IMR-90 (cell line): ENCODE data around the gene AIMP1.
A peak's percentile ranks its signal among the peaks of the same experiment; 100 is the strongest.

ENCODE experiments used
- ELK1 ChIP-seq: fragments of 150-350 bp; IDR thresholded peaks from 2 replicates; pipeline ENCODE4 v1.6.1; 2016; ENCODE audit warnings: low read depth, mild to moderate bottlenecking, low read length, moderate library complexity, borderline replicate concordance
- MAFK ChIP-seq: IDR thresholded peaks from 2 replicates; pipeline ENCODE4 v1.6.1; 2012; ENCODE audit warnings: low read depth, low read length, improper control_type of control experiment
- POLR2A ChIP-seq: IDR thresholded peaks from 2 replicates; pipeline ENCODE4 v1.6.1; 2012; ENCODE audit warnings: mild to moderate bottlenecking, low read depth, low read length
- RFX5 ChIP-seq: IDR thresholded peaks from 2 replicates; pipeline ENCODE4 v1.8.0; 2012; ENCODE audit warnings: low read depth, mild to moderate bottlenecking, low read length, moderate library complexity
- TF ChIP-seq, protein P1 (sequence below): conservative IDR thresholded peaks from 2 replicates; pipeline ENCODE4 v1.5.1; 2012; ENCODE audit warnings: mild to moderate bottlenecking, low read depth, low read length, improper control_type of control experiment

DNA sequence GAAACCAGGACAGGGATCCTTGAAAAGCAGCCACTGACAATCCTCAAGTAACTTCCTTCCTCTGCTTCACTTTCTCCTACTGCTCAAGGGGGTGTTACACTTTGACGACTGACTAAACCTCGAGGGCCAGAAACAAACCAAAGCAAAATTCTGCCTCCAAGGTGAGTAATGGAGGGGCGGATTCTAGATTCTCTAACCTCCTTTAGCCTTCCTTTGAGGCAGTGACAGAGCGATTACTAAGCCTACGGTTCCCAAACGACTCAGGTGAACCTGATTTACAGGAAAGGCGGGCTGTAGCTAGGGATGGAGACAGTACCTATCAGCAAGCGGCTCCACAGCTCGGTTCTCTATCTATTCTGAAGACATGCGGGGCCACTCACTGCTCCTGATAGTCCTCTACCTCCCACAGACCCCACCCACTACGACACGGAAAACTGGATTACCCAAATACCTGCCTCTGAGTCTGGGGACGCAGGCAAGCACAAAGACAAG lies 828 bp upstream of the AIMP1 start:
- TF ChIP-seq POLR2A (peak; percentile 42; the same call in 1 of the 2 replicates), ELK1 (no peak), MAFK (no peak), RFX5 (no peak)
- TF ChIP-seq, protein P1, sequence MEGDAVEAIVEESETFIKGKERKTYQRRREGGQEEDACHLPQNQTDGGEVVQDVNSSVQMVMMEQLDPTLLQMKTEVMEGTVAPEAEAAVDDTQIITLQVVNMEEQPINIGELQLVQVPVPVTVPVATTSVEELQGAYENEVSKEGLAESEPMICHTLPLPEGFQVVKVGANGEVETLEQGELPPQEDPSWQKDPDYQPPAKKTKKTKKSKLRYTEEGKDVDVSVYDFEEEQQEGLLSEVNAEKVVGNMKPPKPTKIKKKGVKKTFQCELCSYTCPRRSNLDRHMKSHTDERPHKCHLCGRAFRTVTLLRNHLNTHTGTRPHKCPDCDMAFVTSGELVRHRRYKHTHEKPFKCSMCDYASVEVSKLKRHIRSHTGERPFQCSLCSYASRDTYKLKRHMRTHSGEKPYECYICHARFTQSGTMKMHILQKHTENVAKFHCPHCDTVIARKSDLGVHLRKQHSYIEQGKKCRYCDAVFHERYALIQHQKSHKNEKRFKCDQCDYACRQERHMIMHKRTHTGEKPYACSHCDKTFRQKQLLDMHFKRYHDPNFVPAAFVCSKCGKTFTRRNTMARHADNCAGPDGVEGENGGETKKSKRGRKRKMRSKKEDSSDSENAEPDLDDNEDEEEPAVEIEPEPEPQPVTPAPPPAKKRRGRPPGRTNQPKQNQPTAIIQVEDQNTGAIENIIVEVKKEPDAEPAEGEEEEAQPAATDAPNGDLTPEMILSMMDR: no peak
